T-helper 1 cell treated with Interleukin-12 subunit alpha and Interleukin-12 subunit beta and Interleukin-4 antibody, amounts not matched to agents 30 μg/mL and 1 μg/mL, for 36 hours (primary cell): ENCODE data around the gene ITGB1BP1.
"Not testable (repeated sequence)": the region's sequence is repeated elsewhere in the genome, so short reads cannot be mapped to it uniquely, and the experiment has no call there.

Source experiments
- H3K27ac Mint-ChIP-seq: one replicate; pipeline ENCODE4 v1.8.0; 2021; ENCODE audit warnings: mild to moderate bottlenecking, mixed read lengths
- H3K27me3 Mint-ChIP-seq: one replicate; pipeline ENCODE4 v1.8.0; 2021; ENCODE audit warnings: low read depth, mixed read lengths
- H3K36me3 Mint-ChIP-seq: one replicate; pipeline ENCODE4 v1.8.0; 2021; ENCODE audit warnings: low read depth, mixed read lengths
- H3K4me1 Mint-ChIP-seq: one replicate; pipeline ENCODE4 v1.8.0; 2021; ENCODE audit warnings: low read depth, mixed read lengths
- H3K4me3 Mint-ChIP-seq: one replicate; pipeline ENCODE4 v1.8.0; 2021; ENCODE audit warnings: mild to moderate bottlenecking, moderate library complexity, mixed read lengths
- H3K9me3 Mint-ChIP-seq: one replicate; pipeline ENCODE4 v1.8.0; 2021; ENCODE audit warnings: mixed read lengths

Gene ITGB1BP1

DNA sequence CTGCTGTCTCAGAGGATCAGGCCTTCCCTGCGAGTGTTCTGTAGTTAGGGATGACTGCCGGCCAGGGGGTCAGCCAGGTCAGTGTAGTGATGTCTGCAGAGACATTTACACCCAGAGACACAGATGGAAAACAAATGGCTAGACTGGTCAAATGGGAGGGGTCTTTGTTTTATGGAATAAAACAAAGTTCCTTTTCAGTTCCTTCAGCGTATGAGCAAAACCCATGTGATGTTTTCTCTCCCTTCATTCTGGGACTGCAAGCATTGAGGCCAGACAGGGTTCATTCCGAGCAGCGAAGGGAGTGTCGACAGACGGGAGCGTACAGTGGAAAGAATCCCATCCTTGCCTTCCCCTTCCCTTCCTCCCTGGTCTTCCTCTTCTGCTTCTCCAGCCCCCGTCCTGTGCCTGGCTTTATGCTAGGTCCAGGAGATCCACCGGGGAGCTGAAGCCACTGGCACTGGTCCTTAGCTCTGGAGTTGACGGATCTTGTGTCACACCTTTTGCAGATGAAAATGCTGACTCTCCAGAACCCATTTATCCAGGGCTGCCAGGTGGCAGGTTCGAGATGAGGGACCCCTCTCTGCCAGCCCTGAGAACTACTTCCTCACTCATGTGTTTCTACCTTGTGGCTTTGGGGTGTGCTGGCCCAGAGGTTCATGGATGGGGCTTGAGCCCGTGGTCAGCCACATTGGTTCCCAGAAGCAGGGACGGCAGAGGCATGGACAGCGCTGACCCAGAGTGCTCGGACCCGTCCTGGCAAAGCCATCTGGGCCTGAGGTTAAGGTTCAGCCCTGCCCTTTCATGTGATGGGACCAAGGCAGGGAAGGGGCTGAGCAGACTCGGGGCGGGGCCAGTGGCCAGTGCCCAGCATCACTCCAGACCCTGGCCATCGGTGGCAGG, 24.2 kb downstream of the ITGB1BP1 start:
- Mint-ChIP-seq H3K27me3 (no peaks in the 10 kb centered on the region), H3K4me3 (no peak overlapping the region), H3K9me3 (no peaks in the 10 kb centered on the region), H3K27ac (no peak overlapping the region), H3K36me3 (no peaks in the 10 kb centered on the region), H3K4me1 (no peaks in the 10 kb centered on the region)

DNA sequence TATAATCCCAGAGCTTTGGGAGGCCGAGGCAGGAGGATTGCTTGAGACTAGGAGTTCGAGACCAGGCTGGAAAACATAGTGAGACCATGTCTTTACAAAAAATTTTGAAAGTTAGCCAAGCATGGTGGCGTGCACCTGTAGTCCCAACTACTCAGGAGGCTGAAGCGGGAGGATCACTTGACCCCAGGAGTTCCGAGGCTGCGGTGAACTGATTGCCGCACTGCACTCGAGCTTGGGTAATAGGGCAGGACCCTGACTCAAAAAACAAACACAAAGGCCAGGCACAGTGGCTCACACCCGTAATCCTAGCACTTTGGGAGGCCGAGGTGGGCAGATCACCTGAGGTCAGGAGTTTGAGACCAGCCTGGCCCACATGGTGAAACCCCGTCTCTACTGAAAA, 25.1 kb downstream of the ITGB1BP1 start:
- not testable (repeated sequence) for H3K4me1 Mint-ChIP-seq, H3K27me3 Mint-ChIP-seq, H3K36me3 Mint-ChIP-seq, H3K27ac Mint-ChIP-seq, H3K9me3 Mint-ChIP-seq, H3K4me3 Mint-ChIP-seq

DNA sequence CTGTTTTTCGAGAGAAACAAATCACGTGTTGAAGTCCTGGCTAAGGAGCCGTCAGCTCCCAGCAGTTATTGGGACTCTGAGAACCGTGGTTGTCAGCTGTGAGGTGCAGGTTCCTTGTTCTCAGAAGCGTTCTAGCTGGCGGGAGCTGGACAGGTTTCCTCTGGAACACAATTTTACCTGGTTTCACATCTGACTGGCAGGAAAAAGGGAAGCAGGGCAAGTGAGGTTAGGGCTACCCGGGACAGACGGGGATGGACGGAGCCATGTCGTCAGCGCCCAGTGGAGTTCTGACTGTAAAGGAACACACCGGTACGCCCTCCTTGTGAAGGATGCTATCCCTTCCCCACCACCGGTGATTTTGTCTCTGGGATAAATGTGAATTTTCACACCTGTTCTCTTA, 26.1 kb downstream of the ITGB1BP1 start:
- H3K27me3 Mint-ChIP-seq, result no peaks in the 10 kb centered on the region
- H3K9me3 Mint-ChIP-seq, result no peaks in the 10 kb centered on the region
- H3K27ac Mint-ChIP-seq, result no peak overlapping the region
- H3K36me3 Mint-ChIP-seq, result no peaks in the 10 kb centered on the region
- no peaks in the 10 kb centered on the region for H3K4me1 Mint-ChIP-seq
- H3K4me3 Mint-ChIP-seq, result no peak overlapping the region

DNA sequence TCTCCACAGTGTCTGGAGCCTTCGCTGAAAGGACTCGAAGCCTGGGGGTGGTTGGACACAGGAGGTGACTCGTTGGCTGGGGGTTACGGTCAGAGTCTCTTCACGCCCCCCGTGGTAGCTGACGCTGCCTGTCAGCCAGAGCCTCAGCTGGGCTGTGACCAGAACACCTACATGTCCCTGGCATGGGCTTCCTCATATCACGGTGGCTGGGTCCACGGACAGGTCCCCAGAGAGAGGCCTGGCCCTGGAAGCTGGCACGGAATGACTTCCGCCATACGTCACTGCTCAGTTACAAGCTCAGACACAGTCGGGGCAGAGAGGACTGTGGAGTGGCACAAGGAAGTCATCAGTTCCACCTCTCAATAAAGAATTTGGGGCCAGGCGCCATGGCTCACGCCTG, 28.5 kb downstream of the ITGB1BP1 start:
- no peaks in the 10 kb centered on the region for H3K36me3 Mint-ChIP-seq
- no peak overlapping the region for H3K4me3 Mint-ChIP-seq
- no peaks in the 10 kb centered on the region for H3K9me3 Mint-ChIP-seq
- no peaks in the 10 kb centered on the region for H3K4me1 Mint-ChIP-seq
- H3K27me3 Mint-ChIP-seq, result no peaks in the 10 kb centered on the region
- no peak overlapping the region for H3K27ac Mint-ChIP-seq

DNA sequence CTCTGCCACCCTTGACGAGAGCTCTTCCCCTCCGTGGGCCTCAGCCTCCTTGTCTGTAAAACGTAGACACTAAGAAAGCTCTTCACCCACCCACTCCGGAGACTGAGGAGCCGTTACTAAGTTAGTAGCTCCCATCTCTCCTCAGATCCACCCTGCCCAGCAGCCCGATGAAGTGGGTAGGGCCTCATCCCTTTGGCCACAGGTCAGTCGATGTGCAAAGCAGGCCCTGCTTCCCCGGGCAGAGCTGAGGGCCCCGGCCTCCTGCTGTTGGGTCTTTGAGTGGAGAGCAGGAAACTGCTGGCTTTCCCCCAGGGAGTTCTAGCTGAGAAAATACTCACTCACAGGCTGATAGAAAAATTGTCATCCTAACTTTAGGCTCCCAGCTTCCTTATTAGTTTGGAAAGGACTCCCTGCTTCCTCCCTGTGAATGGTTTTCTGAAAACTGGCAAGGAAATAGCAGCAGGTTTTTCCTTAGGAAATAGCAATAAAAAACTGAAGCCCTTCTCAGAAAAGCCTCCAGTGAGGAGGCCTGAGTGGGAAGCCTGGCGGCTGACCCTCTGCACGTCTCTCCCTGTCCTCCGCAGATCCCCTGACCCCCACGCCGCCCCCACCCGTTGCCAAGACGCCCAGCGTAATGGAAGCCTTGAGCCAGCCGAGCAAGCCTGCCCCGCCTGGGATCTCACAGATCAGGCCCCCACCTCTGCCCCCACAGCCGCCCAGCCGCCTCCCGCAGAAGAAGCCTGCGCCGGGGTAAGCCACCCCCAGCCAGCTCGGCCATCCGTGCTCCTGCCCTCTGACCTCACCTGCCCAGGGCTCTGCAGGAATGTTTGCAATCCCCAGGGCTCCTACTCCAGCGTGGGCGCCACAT, 30.2 kb downstream of the ITGB1BP1 start:
- Mint-ChIP-seq H3K36me3 (no peaks in the 10 kb centered on the region), H3K4me3 (no peak overlapping the region), H3K9me3 (no peaks in the 10 kb centered on the region), H3K27ac (no peak overlapping the region), H3K27me3 (no peaks in the 10 kb centered on the region), H3K4me1 (no peaks in the 10 kb centered on the region)

DNA sequence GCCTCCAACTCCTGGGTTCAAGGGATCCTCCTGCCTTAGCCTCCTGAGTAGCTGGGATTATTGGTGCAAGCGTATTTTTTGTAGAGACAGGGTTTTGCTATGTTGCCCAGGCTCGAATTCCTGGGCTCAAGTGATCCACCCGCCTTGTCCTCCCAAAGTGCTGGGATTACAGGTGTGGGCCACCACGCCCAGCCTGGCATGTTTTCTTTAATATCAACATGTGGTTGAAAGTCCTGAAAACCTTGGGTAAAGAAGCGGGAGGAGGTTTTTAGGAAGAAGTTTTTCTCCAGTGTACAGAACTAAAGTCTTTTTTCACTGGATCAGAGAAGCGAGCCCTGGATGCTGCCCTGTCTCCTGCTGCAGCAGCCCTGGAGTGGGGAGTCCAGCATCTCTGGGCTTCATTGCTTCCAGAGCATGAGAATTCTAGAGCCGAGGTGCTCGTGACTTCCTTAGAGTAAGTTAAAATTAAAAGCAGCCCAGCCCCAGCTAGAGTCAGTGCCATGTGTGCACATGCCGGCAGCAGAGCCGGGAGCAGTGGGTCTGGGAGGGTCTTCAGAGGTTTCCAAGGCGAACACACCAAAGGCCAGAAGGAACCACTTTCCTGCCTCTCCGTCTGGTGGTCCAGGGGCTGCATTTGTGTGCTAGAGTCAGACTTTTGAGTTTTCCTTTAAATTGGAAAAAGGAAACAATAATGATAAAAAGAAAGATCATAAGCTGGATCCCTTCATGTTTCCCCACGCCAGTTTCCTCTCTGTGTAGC, 31.2 kb downstream of the ITGB1BP1 start:
- Mint-ChIP-seq H3K9me3 (no peaks in the 10 kb centered on the region), H3K36me3 (no peaks in the 10 kb centered on the region), H3K27ac (no peak overlapping the region), H3K27me3 (no peaks in the 10 kb centered on the region), H3K4me1 (no peaks in the 10 kb centered on the region), H3K4me3 (no peak overlapping the region)

DNA sequence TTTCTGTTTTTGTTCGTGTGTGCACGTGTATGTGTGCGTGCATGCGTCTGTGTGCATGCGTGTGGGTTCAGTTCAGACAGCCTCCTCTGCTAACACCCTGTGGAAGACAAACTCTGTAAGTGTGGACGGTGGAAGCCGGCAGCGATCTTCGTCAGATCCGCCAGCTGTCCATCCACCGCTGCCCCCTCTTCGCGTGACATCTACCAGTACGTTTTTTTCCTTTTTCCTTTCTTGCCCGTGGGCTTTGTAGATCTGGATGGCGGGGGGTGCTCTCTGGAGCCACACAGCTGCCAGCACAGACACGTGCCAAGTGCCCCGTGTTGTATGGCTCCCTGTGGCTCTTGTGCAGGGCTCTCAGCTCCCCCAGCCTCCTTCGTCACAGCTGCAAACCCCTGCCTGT, 32.3 kb downstream of the ITGB1BP1 start:
- H3K27me3 Mint-ChIP-seq, result no peaks in the 10 kb centered on the region
- H3K4me3 Mint-ChIP-seq, result no peak overlapping the region
- no peaks in the 10 kb centered on the region for H3K9me3 Mint-ChIP-seq
- no peak overlapping the region for H3K27ac Mint-ChIP-seq
- H3K4me1 Mint-ChIP-seq, result no peaks in the 10 kb centered on the region
- H3K36me3 Mint-ChIP-seq, result no peaks in the 10 kb centered on the region

DNA sequence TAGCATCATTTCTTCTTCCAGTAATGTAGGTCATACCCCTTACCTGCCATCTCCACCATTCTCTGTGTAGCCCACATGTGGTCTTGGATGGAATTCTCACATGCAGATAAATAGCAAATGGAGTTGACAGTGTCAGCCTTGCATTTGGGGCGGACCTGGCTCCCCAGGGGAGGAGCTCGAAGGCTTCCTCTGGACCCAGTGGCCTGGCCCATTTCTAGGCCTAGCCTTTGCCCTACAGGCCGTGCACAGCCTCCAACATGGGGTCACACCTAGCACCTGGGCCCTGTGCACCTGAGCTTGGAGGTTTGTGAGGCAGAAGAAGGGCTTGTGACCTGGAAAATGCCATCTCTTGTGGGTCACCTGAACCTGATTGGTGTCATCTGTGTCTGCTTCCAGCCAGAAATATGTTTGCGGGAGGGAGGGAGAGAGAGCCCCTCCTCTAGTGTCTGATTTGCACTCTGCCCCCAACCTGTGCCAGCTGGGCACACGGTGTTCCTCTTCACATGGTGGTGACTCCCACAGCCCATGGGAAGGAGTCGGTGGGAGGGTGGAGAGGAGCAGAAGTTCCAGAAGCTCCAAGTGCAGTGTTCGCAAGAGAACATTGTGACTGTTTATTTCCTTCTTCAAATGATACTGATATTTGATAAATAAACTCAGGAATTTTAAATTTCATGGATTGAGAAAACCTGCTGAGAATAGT, 33.0 kb downstream of the ITGB1BP1 start:
- no peaks in the 10 kb centered on the region for H3K36me3 Mint-ChIP-seq
- H3K9me3 Mint-ChIP-seq, result no peaks in the 10 kb centered on the region
- H3K27ac Mint-ChIP-seq, result no peak overlapping the region
- no peaks in the 10 kb centered on the region for H3K27me3 Mint-ChIP-seq
- H3K4me1 Mint-ChIP-seq, result no peaks in the 10 kb centered on the region
- H3K4me3 Mint-ChIP-seq, result no peak overlapping the region

DNA sequence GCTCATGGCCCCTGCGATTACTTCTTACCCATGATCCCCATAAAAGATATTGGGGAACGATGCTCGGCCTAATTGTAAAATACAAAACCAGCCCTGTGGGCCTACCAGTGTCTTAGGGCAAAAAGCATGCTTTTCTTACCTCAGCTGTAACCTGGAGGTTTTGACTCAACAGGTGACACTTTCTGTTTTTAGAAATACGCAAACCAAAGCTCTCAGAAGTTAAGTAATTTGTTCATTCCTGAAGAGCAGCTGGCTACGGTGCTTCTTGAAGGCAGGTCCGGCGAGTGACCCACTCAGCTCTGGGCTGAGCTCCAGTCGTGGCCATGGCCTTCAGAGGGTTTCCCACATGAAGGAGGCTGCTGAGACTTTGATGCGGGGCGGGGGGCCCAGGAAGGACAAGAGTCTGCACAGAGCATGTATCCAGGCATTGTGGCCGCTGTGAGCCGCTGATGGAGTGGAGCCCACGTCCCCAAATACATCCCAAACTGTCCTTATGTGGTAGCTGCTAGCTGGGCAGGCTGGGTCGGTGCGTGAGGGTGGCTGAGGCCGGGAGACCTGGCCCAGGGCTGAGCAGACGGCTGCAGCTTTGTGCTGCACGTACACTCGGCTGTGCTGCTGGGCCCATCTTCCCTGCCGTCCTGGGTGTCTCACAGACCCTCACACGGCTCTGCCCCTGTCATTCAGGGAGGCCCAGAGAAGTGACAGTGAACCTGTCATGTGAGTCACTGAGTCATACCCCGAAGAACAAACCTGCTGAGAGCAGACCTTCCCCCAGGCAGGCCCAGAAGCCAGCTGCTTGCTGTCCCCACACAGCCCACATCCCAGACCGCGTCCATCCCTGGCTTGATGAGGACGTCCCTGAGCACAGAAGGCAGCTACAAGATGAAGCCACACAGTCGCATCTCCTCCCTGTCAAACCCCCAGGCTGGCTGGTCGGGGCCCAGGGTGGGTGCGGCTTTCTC, 34.1 kb downstream of the ITGB1BP1 start:
- Mint-ChIP-seq H3K36me3 (no peaks in the 10 kb centered on the region), H3K9me3 (no peaks in the 10 kb centered on the region), H3K4me3 (no peak overlapping the region), H3K27me3 (no peaks in the 10 kb centered on the region), H3K4me1 (no peaks in the 10 kb centered on the region), H3K27ac (no peak overlapping the region)

DNA sequence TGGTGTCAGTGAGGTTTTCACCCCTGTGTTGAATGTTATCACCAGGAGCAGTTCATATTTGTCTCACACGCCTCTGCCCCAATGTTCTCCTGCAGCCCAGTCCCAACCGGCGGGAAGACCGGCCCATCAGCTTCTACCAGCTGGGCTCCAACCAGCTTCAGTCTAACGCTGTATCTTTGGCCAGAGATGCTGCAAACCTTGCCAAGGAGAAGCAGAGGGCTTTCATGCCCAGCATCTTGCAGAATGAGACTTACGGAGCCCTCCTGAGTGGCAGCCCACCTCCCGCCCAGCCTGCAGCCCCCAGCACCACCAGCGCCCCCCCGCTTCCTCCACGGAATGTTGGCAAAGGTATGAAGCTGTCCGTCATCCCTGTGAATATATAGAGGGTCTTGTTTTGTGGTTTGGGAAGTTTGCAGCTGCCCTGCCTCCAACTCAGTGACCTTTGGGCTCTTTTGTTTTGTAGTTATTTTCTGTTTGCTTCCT, 35.1 kb downstream of the ITGB1BP1 start:
- H3K27ac Mint-ChIP-seq, result no peak overlapping the region
- no peaks in the 10 kb centered on the region for H3K36me3 Mint-ChIP-seq
- no peaks in the 10 kb centered on the region for H3K4me1 Mint-ChIP-seq
- no peaks in the 10 kb centered on the region for H3K9me3 Mint-ChIP-seq
- no peaks in the 10 kb centered on the region for H3K27me3 Mint-ChIP-seq
- H3K4me3 Mint-ChIP-seq, result no peak overlapping the region

DNA sequence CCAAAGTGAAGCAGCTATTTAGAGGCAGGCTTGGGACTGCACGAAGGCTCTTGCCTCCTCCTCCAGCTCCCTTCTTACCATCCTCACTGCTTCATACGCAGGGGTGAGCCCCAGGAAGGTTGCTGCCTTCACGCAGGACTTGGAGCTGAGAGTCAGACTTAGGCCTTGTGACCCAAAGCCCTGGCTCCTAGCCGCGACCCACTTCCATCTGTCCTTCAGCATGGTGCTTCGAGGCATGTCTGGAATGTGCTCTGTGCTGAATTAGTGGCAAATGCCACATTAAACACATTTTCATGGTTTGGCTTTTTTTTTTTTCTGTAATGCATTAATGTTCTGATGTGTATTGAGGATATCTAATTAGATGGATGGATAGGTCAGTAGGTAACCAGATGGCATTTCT, 37.5 kb downstream of the ITGB1BP1 start:
- Mint-ChIP-seq H3K36me3 (no peaks in the 10 kb centered on the region), H3K27ac (no peak overlapping the region), H3K27me3 (no peaks in the 10 kb centered on the region), H3K9me3 (no peaks in the 10 kb centered on the region), H3K4me1 (no peaks in the 10 kb centered on the region), H3K4me3 (no peak overlapping the region)

DNA sequence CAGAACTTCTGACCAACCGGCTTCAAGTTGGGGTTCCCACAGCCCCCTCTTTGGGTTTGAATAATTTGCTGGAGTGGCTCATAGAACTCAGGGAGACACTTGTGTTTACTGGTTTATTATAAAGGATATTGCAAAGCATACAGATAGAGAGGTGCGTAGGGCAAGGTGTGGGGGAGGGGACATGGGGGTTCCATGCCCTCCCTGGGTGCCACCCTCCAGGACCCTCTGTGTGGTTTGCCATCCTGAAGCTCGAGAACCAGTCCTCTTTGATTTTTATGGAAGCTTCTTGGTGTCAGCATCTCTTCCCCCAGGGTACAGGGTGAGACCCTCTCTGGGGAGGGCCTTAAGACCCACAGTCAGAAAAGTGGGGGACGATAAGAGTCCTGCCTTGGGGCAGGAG, 38.8 kb downstream of the ITGB1BP1 start:
- no peaks in the 10 kb centered on the region for H3K27me3 Mint-ChIP-seq
- H3K9me3 Mint-ChIP-seq, result no peaks in the 10 kb centered on the region
- H3K4me3 Mint-ChIP-seq, result no peak overlapping the region
- H3K27ac Mint-ChIP-seq, result no peak overlapping the region
- H3K4me1 Mint-ChIP-seq, result no peaks in the 10 kb centered on the region
- H3K36me3 Mint-ChIP-seq, result no peaks in the 10 kb centered on the region

DNA sequence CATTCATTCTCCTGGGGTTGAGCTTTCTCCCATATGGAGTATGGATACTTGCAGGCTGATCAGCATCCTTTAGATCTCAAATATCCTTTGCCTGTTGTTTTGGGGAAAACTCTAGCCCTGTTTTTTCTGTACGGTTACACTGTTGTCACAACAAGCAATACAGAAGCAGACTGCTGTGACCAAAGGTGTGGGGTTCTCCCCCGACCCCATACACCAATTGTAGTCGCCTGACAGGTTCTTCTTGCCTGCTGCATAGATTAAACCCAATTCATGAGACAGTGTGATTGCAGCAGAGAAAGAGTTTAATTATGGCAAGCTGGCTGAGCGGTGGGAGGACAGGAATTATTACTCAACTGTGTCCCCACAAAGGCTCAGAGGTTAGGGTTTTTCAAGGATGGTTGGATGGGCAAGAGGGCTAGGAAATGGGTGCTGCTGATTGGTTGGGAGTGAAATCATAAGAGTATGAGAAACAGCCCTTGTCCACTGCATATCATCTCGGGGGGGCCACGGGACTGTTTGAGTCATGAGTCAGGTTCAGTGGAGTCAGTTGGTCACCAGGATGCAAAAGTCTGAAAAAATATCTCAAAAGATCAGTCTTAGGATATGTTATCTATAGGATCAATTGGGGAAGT, 40.6 kb downstream of the ITGB1BP1 start:
- H3K9me3 Mint-ChIP-seq, result no peaks in the 10 kb centered on the region
- no peak overlapping the region for H3K27ac Mint-ChIP-seq
- H3K36me3 Mint-ChIP-seq, result no peaks in the 10 kb centered on the region
- no peaks in the 10 kb centered on the region for H3K4me1 Mint-ChIP-seq
- H3K27me3 Mint-ChIP-seq, result no peaks in the 10 kb centered on the region
- H3K4me3 Mint-ChIP-seq, result no peak overlapping the region
